Measurements from ENCODE around the gene ZNF664.

GRCh38 chr12:124030510-124030909, 57.5 kb downstream of the ZNF664 start:
- no peak for TF ChIP-seq MAX (IDR thresholded peaks at IDR 0.05)
- TF ChIP-seq POLR2A (IDR thresholded peaks at IDR 0.05; ENCODE audit: borderline replicate concordance, extremely low read depth, insufficient read depth, insufficient read length), result no peak
- no peak for TF ChIP-seq EZH2phosphoT487 (IDR thresholded peaks at IDR 0.05; ENCODE audit: borderline replicate concordance)
- no peak for TF ChIP-seq POLR2AphosphoS5 (IDR thresholded peaks at IDR 0.05; ENCODE audit: low read depth, low read length)
- TF ChIP-seq RAD21 (IDR thresholded peaks at IDR 0.05; ENCODE audit: low read depth), result no peak
- TF ChIP-seq CTCF (IDR thresholded peaks at IDR 0.05 in 2 of 3, conservative IDR thresholded peaks at IDR 0.05 in 1 of 3; ENCODE audit: borderline replicate concordance in 1 of 3, insufficient read depth in 1 of 3, low read depth in 2 of 3, low read length in 2 of 3), result no peak

Data from HCT116 (cell line).